HG03565 (cell line): ENCODE measurements around the gene KCNS3.

Experiments used
- ATAC-seq: cut with Tn5 transposase; IDR thresholded peaks from one replicate; pipeline ENCODE4 v1.9.1; 2021; ENCODE audit warnings: mild to moderate bottlenecking, moderate library complexity; ENCODE audit not compliant: unreplicated experiment

KCNS3 gene

GRCh38 chr2:17878281-17879136 is at the start of gene KCNS3:
KCNS3 (plus strand) TSS chr2:17878667; CDS start chr2:17931009, 52,342 bp downstream.
- peak; percentile 74 for ATAC-seq

DNA sequence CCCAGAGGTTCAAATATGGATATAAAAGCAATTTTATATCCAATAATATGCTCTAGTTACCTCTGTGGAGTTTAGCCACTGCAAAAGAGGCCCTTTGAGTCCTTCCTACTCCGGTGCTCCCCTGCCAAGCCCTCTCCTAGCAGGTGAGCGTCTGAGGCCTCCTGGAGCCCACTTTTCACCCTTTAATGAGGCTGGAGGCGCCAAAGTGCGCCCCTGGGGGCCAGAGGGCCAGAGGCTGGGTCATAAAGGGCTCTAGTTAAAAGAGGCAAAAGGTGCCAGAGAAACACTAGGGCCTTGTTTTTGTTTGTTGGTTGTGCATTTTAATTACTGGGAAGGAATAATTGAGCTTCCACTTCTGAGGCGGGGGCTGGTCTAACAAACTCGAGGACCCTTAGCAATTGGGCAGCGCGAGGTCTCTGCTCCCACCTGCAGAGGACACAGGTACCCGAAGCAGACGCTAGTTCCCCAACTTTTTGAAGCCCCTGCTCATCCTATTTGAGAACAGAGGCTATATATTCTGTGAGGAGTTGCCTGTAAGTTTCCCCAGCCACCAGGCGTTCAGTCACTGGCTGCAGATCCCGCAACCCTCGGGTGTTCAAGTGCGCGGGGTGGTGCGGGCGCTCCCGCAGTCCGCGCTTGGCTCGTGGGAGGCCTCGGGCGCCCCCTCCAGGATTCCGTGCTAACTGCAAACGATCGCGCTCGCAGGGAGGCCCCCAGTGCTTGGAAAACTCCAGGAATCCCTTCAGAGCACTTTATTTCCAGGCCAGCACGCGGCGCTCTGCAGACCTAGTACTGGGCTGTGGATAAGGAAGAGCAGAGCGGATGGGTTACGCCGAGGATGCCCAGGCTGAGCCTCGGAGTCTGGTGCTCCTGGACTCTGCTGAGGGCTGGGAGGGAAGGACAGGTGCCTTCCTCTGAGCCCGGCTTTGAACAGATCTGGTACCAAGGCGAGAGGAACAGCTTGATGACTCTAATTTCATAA is 48.1 kb upstream of the KCNS3 start:
- peak; percentile 89 for ATAC-seq

- ATAC-seq, result no peak
Observed at GRCh38 chr2:17835516-17835915, 43.0 kb upstream of the KCNS3 start.

DNA sequence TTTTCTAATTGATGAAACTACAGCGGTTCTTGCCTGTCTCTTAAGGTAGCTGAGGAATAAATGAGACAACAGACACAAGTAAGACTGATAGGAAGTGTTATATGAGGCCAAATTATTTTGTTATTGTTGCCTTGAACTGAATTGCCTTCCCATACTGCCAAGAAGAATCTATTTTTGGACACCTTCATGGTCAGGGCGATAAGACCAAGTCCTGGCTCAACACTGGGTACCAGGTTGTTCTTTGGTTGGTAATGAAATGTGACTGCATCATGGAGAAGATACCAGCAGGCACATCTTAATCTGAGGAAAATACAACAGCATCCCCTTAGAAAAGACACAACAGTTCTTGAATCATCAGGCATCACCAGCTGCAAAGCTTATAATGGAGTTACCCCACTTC is 38.5 kb upstream of the KCNS3 start:
- ATAC-seq, result no peak

- ATAC-seq, result no peak
Observed at GRCh38 chr2:17843457-17843856, 35.0 kb upstream of the KCNS3 start.

- ATAC-seq, result no peak
Observed at GRCh38 chr2:17845806-17846205, 32.7 kb upstream of the KCNS3 start.

GRCh38 chr2:17846676-17847075 is 31.8 kb upstream of the KCNS3 start:
- ATAC-seq, result no peak

DNA sequence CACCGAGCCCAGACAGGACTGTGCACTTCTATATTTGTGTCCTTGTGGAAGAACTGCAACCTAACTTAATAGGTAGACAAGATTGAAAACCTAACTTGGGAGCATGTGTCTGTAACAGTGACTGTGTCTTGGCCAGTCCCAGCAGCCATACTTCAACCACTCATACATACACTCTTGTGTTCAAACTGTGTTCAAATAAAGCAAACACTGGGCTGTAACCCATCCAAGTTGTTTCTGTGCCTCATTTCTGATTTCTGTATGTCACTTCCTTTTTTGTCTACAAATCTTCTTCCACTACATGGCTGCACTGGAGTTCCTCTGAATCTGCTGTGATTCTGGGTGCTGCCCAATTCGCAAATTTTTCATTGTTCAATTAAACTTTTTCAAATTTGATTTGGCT is 31.2 kb upstream of the KCNS3 start:
- no peak for ATAC-seq

- ATAC-seq, result no peak
Observed at GRCh38 chr2:17849275-17849674, 29.2 kb upstream of the KCNS3 start.

DNA sequence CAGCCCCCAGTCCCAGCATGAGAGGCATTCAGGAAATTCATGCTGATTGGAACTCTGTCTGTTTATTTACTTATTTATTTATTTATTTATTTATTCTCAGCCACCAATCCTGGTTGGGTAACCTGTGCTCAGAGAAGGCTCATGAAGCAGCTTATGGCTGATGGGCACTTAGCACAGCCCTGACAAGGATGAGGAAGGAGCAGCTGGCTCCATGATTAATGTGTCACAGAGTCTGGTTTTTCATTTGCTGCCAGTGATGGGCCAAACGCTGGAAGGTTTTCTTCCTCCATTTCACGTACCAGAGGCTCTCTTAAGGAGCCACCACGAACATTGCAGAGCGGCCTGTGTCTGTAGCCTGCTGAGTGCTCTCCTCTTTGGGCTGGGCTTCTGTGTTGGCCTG is 28.3 kb upstream of the KCNS3 start:
- no peak for ATAC-seq

DNA sequence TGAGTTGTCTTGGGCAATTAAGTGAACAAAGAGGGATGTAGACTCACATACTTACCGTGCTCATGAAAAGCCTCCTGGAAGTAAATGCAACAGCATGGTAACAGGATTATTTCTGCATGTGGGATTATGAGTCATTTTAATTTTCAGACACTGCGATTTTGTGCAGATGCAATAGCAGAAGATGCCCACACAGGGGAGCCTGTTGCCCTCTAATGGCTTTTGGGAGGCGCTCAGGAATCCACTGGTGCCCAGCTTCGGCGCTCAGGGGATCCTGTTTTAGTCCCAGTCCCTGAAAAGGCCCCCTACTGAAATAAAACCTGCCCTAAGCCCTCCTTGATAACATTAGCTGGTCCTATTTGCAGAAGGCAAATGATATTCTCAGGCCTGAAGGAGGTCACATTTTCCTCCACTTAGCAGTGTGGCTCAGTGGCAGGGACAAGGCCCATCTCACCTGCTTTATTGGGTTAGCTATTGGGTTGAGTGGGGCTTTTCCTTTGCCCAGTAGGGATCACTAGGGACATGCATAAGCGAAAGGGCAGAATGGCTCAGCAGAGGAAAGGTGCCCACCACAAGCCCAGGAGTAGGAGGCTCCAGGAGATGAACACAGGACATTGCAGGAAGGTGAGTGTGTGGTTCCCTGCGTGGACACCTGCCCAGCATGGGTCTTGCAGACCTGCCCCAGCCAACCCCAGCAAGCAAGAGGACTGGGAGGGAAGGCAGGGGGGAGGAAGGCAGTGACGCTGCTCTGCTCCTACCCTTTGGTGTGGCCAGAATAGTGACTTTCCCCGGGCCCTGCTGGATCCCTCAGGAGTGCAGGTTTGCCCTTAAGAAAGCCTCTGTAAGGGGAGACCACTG is 26.5 kb upstream of the KCNS3 start:
- peak; percentile 91 for ATAC-seq

DNA sequence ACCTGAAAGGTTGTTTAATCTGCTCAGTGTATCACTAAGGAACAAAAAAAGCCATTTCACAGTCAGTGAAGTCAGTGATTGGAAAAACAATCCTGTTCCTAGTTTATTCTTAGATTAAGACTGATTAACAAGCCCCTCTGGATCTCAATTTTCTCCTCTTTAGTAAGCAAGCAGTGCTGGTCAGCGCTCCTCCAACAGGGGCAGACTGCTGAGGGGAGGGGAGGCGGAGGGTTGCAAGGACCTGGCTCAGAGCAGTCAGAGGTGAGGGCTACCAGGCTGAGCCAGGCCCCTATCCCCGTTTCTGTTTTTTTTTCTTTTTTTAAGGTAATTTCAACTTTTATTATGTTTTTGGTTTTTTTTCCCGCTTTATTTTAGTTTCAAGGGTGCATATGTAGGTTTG is 24.7 kb upstream of the KCNS3 start:
- ATAC-seq, result no peak

DNA sequence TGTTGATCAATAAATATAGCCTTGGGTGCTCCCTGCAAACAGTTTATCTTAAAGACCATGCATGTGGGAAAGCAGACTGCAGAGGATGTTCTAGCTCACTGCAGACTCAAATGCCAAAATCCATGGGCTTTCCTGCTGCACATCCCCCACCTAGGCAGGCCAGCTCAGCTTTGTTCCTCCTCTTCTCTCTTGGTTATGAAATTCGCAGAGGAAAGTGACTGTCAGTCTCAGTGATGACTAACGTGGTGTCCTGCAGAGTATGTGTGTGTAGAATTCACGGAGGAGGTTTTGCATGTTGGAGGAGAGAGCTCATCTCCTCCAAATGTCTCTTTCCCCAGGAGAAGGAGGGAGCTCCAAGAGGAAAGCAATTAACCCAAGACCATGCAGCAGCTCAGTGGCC is 21.4 kb upstream of the KCNS3 start:
- ATAC-seq, result no peak

- ATAC-seq, result no peak
Observed at GRCh38 chr2:17858064-17858463, 20.4 kb upstream of the KCNS3 start.

GRCh38 chr2:17863539-17863938 is 14.9 kb upstream of the KCNS3 start:
- no peak for ATAC-seq

DNA sequence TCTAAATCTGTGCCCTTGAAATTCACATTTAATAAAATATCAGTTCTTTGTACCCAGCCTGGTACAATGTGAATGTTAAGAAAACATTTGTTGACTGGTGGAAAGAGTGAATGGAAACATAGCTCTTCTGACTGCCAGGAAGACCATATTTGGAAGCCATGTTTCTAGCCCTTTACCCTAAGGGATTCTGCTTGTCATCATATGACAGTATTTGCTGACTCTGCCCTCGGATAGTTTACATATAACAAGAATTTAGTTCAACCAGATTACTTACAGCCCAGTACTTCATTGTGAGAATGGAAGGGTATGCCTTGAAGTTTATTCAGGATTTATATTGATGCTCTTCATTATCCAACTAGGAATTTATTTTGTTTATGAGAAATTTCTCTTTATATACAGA is 13.8 kb upstream of the KCNS3 start:
- no peak for ATAC-seq

DNA sequence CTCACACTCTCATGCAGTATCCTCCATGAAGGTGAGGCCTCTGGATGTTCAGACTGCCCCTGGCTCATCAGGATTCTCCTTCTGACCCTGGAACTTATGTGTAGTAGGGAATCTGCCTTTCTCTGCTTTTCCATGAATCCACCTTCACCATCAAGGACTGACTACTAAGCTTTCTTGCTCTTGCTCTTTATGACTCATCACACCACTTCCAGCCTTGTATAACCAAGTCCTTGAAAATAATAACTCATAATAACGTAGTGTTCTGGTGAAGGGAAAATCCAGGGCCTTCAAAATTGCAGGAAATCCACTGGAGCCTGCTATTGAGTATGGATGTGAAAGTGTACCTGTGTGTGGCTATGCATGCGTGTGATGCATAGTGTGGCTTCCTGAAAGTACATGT is 11.3 kb upstream of the KCNS3 start:
- no peak for ATAC-seq

DNA sequence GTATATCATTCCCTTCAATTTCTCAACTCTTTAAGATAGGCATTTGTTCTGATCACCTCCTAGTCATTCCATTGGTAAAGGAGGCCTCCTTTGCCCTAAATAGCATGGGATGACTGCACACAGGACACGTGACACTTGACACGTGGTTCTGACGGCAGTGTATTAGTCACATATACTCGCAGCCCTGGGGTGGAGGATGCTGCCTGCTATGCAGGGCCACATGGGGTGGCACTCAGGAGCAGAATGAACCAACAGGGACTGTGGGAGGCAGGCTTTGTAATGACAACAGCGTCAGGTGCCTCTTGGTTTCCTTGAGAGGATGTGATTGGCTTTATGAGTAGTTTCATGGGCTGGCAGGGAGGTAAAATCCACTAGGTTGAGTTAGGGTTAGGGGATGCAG is 9.3 kb upstream of the KCNS3 start:
- ATAC-seq, result no peak

DNA sequence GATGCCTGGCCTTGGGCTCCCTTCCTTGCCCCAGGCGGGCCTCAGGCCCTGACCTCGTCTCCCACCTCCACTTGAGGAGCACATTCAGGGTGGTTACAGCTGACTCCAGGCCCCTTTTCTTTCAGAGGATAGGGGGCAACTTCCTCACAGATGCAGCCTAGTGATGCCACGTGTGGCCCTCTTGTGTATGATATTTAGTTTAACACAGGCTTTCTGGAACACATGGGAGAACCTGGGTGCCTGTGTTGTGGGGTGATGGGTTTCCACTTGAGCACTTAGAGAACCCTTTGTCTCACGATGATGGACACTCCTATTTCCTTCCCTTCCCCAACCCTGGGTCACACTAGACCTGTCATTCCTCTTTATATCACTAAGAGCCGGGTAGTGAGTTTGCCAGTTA is 6.8 kb upstream of the KCNS3 start:
- no peak for ATAC-seq

GRCh38 chr2:17873021-17873420 is 5.4 kb upstream of the KCNS3 start:
- ATAC-seq, result no peak

GRCh38 chr2:17876590-17876989 is 1.9 kb upstream of the KCNS3 start:
- no peak for ATAC-seq
